Mesenteric fat pad (tissue), 1 donor: ENCODE measurements around the gene HSPB9. TPM values are rescaled to one million over a fixed set of nuclear protein-coding genes. Genes with fewer than 3 reads are reported as not detected.
"Not testable (repeated sequence)": the region's sequence is repeated elsewhere in the genome, so short reads cannot be mapped to it uniquely, and the experiment has no call there.

Experiments
- DNase-seq: peaks from one replicate; pipeline ENCODE4 v3.0.0-alpha.2; 2020; ENCODE audit warnings: low spot score
- total RNA-seq: library from RNA; stranded (reverse); fragmentation: NEBNext Ultra II Directional; extraction: Animal tissue kit (Norgen Biotek cat#: 25700); gene quantifications from one replicate; pipeline ENCODE4 v1.2.1, GENCODE V29; 2021
- donor health status: DM: yes; HTN: yes; CAD: no.

HSPB9 gene
- total RNA-seq, 1 donor from 2014 or later = not detected

DNA sequence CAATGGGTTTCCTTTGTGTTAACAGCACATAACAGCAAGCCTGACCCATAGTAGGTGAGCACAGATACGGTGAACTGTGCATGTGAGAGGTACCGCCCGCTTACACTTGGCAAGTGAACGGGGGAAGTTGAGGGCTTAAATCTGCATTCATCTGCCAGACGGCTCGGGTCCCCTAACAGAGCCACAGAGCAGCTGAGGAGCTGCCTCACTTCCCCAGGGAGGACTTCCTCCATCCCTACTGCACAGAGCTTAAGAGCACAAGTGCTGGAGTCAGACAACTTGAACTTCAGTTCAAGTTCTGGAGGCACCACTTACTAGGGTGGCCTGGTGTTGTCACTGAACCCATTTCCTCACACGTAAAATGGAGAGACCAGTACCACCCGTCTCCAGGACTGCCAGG is 18.8 kb downstream of the HSPB9 start:
- DNase-seq = no peak

DNA sequence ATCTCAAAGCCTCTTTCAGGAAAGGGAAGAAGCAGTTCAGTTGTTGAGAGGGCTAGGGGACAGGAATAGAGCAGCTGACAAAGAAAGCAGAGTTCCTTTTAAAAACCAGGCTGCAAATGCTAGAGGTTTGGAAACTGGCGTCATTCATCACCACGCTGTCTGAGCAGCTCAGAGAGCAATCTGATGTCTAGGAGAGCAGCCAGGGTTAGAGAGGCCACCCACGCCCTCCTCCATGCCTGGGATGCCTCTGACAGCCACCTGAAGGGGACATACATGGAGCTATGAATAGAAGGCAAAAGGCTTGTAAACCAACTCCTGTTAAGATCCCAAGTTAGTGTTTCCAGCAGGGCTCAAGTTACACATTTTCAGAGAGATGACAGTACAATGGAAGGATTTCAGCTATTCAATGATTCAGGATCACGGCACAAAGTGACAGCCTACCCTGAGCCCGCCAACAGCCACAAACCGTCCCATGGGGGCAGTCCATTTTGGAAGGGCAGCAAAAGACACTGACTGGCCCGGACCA is 19.8 kb downstream of the HSPB9 start:
- DNase-seq = no peak

DNA sequence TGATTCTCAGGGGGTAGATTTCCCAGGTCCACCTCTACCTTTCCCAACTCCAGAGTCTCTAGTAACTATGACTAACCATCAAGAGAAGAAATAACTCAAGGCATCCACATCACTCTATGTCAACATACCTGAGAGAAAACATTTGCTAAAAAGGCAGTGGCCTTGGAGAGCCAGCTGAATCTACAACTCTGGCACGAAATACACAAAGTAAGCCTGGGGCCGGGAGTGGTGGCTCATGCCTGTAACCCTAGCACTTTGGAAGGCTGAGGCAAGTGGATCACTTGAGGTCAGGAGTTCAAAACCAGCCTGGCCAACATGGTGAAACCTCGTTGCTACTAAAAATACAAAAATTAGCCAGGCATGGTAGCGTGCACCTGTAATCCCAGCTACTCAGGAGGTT is 20.5 kb downstream of the HSPB9 start:
- not testable (repeated sequence) for DNase-seq

DNA sequence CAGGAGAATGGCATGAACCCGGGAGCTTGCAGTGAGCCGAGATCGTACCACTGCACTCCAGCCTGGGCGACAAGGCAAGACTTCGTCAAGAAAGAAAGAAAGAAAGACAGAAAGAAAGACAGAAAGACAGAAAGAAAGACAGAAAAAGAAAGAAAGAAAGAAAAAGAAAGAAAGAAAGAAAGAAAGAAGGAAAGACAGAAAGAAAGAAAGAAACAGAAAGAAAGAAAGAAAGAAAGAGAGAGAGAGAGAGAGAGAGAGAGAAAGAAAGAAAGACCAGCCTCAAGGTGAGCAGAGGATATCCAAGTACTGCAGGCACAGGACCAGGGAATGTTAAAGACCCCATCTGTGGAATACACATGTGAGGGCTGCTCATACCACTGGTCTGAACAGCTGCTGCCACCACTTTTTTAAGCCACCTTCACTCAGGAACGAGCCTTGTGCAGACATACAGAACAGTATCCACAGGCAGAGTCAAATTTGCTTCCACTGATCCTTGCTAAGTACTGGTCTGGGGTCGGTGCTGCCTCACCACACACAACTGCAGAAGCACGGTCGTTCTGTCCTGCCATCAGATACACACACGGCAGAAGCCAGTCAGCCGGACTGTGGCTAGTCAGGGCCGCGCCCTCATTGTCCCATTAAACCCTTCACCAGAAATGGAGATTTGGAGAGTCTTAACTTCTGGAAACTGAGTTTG is 24.5 kb downstream of the HSPB9 start:
- no peak for DNase-seq

DNA sequence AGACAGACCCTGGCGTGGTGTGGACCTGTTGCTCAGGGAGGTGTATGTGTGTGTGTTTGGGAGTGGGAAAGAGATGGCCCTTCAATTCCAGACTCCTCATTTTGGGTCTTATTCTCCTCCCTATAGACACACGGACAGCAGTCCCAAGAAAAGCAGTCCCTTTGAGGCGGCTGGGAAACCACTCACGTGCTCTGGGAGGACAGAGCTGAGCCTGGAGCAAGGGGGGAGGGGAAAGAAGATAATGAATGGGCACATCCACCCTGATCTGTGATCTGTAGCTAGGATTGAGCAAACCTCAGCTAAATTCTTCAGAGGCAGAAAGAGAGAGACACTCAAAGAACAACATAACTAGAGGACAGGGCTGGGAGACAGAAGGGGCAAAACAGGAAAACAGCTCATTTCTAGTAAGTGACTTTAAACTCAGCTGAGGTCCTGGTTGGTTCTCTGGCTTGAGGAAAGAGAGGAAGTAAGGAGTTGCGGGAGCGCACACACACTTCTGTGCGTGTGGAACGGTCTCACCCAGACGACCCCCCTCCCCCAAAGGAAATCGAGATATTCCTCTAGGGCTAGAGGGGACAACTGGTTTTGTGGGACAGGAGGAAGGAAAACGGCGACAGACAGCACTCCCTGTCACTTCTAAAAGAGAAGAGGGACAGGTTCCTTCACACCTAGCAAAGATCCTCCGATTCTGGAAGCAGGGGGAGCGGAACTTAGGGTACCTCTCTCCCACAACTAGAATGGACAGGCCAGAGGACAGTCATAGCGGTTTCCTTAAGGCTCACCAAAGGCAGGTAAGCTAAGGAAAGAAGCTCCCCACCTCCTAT is 31.5 kb downstream of the HSPB9 start:
- DNase-seq = no peak

DNA sequence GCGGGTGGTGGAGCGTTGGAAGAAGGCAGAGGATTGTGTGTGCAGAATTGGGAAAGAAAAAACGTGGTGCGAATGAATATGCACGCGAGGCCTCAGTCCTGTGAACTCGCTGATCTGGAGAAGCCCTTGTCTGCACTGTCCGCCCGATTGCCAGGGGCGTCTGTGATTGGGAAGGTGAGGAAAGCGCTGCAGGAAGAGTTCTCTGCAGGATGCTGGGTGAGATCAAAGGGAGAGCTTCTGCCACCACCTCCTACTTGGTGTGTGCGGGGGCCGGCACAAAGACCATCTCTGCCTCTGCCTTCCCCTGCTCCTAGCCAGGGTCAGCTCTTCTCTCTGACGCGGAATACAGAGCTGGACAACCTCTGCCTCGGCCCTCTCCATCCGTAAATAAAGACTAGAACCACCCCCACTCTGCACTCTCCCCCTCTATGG is 33.0 kb downstream of the HSPB9 start:
- no peak for DNase-seq

DNA sequence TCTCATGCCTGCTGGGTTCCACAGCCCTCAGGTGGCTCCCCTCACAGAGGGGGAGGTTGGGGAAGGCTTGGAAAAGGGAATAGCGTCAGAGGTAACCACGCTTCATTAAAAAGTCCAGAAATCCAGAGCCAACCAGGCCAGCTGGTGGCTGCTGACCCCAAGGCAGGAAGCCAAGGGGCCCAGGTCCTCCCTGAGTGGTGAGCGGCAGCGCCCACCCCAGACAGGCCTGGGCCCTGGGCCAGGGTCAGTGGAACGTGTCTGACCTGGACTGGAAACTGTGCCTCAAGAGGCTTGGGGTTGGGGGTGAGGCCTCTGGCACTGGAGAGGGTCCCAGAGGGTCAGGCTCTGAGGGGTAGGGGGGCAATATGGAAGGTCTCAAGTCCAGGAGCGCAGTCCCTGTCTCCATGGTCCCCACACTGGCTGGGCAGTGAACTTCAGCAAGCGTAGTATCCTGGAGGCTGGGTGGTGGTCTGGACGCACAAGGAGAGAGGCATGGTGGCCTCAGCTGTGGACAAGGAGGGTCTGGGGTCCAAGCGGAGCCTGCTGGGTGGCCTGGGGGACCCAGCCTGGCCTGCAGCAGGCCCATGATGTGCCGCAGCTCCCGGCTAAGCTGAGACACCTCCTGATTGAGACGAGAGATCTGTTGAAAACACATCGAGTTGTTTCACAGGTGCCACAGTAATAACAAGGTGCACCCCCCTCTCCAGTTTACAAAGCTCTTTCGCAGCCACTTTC is 37.4 kb downstream of the HSPB9 start:
- DNase-seq = no peak

DNA sequence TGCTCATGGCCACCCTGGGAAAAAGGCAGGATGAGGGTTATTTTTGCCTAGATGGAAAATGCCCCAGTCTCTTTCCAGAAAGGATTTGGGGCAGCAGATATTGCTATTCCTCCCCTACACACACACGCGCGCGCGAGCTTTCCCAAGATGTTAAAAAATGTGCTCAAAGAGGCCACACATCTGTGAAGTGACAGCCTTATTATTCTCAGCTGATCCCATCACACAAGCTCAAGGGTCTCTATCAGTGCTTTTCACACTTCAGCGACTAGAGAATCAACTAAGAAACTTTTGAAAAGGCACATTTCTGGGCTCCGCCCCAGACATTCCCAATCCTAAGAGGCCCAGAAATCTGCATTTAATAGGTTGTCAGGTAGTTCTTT is 37.9 kb downstream of the HSPB9 start:
- no peak for DNase-seq

DNA sequence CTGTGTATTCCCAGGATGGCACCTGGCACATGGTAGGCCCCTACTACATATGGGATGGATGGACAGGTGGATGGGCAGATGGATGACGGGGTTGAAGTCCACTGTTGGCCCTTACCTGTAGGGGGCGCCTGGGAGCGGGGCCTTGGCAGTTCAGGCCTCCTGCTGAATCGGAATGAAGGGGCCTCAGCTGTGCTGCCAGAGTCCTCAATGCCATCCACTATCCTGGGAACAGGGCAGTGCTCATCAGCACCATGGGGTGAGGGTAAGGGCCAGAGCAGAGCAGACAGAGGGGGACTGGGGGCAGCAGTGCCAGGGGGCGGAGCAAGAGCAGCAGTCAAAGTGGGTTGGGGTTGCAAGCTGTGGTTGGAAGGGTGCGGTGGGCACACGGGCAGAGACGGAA is 40.5 kb downstream of the HSPB9 start:
- no peak for DNase-seq

DNA sequence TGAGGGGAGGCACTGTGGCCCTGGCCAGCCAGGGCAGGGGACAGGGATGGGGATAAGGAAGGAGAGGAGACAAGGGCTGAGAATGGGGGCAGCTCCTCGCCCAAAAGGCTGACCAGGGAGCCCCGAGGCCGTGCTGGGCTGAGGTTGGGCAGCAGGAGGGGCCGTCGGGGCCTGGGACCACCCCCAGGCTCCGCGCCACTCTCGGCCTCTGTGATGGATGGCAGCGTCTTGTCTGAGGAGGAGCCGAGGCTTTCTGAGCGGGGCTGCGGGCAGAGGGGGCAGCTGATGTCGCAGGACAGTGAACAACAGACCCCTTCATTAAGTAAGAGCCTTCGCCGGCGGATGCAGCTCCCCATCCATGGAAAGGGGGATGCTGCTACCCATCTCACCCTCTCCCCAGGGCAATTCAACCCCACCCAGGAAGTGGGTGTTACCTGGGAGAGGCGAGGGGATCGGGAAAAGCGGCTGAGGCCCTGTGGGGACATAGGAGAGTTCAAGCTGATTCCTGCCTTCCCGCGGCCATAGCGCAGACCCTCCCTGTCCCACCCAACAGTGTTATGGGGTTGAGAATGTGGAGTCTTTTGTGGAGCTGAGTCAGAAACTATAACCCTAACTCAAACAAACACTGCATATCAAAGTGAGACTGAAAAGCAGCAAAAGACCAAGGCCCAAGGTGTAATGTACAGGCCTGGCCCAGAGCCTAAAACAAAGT is 41.2 kb downstream of the HSPB9 start:
- no peak for DNase-seq

DNA sequence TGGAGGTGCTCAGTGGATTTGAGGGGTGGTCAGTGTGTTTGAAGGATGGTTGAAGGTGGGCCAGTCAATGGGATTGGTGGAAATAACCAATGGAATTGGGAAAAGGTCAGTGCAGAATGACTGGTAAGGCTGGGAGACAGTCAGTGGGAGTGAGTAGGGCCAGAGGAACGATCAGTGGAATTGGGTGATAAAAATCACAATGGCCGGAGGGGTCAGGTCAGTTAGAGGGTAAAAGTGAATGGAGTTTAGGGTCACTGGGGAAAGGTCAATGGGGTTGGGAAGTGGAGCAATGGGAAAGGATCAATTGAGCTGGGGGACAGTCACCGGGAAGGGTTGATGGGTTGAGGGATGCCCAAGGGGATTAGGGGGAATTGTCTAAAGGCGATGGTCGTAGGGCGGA is 43.1 kb downstream of the HSPB9 start:
- no peak for DNase-seq

DNA sequence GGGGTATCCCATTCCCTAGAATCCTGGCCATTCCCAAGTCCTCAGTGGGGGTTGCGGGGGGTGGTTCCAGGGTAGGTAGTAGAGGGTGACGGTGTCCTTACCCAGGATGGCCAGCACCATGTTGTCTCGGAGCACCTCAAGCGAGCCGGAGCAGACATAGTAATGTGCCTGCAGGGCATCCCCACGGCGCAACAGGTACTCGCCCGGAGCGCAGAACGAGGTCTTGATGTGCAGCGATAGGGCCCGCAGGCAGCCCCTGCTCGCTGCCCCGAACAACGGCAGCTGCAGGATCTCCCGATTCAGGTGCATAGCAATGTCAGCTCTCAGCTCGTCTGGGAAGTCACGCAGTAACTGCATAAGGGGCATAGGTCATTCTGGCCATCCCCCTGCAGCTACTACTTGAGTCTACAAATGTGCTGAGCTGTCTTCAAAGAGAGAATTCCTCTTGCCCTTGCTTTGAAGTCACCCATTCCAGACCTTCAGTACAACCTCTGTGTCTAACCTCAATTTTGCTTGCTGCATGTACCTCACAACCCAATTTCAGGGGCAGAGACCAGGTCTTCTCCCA is 43.7 kb downstream of the HSPB9 start:
- no peak for DNase-seq

DNA sequence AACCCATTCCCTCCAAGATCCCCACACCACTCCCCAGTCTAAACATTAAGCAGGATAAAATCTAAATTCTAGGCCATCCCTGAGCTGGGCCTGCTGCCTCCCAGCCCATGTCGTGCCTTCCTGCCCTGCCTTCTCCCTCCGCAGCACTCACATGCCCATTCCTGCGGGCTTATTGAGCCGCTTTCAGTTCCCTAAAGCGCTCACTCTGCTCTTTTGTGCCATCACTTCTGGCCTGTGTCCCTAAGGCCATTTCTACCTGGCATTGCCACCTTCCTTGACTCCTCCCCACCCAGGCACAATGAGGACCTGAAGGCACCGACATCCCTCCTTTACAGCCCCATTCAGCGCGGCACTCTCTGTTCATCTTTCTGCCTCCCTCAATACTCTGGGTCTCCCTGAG is 45.2 kb downstream of the HSPB9 start:
- DNase-seq = no peak

DNA sequence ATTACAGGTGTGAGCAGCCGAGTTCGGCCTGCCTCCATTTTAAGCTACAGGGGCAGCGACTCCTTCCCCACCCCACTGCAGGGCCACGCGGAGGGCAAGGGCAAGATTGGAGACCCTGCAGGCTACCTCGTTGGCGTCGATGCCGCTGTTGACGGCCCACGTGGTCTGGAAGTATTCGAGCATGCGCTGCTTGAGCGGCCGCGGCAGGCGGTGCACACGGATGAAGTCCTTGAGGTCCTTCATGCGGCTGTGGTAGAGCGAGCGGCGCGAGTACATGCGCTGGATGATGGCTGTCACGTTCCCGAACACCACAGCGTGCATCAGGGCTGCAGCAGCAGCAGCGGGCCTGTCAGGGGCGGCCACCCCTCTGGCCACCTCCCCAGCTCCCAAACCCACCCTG is 46.7 kb downstream of the HSPB9 start:
- no peak for DNase-seq

DNA sequence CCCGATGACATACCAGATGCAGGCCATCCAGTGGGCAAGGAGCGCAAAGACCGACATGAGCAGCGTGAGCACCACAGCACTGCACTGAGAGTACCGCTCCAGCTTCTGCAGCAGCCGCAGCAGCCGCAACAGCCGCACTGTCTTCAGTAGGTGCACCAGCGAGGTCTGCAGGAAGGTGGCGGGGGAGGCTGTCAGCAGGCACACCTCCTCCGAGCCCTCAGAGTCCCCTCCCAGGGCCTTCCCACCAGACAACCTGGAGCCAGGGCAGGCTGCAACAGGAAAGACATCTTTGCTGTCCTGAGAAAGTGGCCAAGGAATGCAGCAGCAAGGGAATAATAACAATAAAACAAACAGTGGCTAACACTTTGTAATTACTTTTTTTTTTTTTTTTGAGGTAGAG is 49.2 kb downstream of the HSPB9 start:
- DNase-seq = no peak

Other genes starting within 250 kb of the HSPB9 start
- gene ACLY, start 203.9 kb upstream of the HSPB9 start, total RNA-seq = 140 TPM
- 0.48 TPM for gene ODAD4, start 192.2 kb upstream of the HSPB9 start, total RNA-seq
- gene CNP, start 156.0 kb upstream of the HSPB9 start, total RNA-seq = 84.0 TPM
- gene DNAJC7, start 105.4 kb upstream of the HSPB9 start, total RNA-seq = 74.8 TPM
- 30.9 TPM for gene NKIRAS2, start 102.7 kb upstream of the HSPB9 start, total RNA-seq
- gene C17orf113, start 72.2 kb upstream of the HSPB9 start, total RNA-seq = 0.13 TPM
- not detected for gene ZNF385C, start 24.3 kb upstream of the HSPB9 start, total RNA-seq
- 13.2 TPM for gene DHX58, start 10.1 kb upstream of the HSPB9 start, total RNA-seq
- 36.2 TPM for gene KAT2A, start 1.4 kb upstream of the HSPB9 start, total RNA-seq
- gene RAB5C, start 32.2 kb downstream of the HSPB9 start, total RNA-seq = 180 TPM
- 0.55 TPM for gene KCNH4, start 58.3 kb downstream of the HSPB9 start, total RNA-seq
- gene HCRT, start 62.6 kb downstream of the HSPB9 start, total RNA-seq = not detected
- gene GHDC, start 71.7 kb downstream of the HSPB9 start, total RNA-seq = 20.0 TPM
- 106 TPM for gene STAT5B, start 153.6 kb downstream of the HSPB9 start, total RNA-seq
- 130 TPM for gene STAT5A, start 165.7 kb downstream of the HSPB9 start, total RNA-seq